ENCODE data around the gene TMEM18. TPM values are rescaled to one million over a fixed set of nuclear protein-coding genes. Genes with fewer than 3 reads are reported as not detected.

Gene TMEM18
- total RNA-seq, 1 donor from 2014 or later: 50.0 TPM

DNA sequence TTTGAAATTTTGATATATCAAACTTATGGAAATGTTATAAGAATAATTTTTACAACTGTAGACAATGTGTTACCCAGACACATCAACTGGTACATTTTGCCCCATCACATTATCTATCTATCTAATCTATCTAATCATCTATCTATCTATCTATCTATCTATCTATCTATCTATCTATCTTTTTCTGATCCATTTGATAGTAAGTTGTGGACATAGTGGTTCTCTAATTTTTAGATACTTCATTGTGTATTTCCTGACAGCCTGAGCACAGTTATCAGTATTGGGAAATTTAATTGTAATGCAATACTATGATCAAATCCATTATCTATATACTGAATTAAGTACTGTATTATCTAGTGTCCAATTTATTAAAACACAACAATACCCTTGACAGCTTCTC, 42.0 kb upstream of the TMEM18 start:
- Histone ChIP-seq H3K4me2 (no peak overlapping the region), H3K9ac (no peak overlapping the region), H3K9me3 (ENCODE audit: low read depth) (no peaks in the 10 kb centered on the region), H3F3A (ENCODE audit: low read depth) (no peaks in the 10 kb centered on the region), H3K27ac (no peak overlapping the region), H3K36me3 (no peaks in the 10 kb centered on the region), H2AFZ (replicated peaks) (no peak overlapping the region), H3K27me3 (no peaks in the 10 kb centered on the region), H4K20me1 (ENCODE audit: low read depth) (no peaks in the 10 kb centered on the region), H3K79me2 (ENCODE audit: low read depth) (no peaks in the 10 kb centered on the region), H3K4me1 (no peaks in the 10 kb centered on the region), H3K4me3 (no peak overlapping the region)
- H3K4me1 Mint-ChIP-seq: peaks cover 10% of the 10 kb centered on the region
- H3K36me3 Mint-ChIP-seq: no peaks in the 10 kb centered on the region
- TF ChIP-seq EZH2phosphoT487 (IDR thresholded peaks at IDR 0.05) (no peak), EZH2 (IDR thresholded peaks at IDR 0.05) (no peak)
- TF ChIP-seq, protein P1, sequence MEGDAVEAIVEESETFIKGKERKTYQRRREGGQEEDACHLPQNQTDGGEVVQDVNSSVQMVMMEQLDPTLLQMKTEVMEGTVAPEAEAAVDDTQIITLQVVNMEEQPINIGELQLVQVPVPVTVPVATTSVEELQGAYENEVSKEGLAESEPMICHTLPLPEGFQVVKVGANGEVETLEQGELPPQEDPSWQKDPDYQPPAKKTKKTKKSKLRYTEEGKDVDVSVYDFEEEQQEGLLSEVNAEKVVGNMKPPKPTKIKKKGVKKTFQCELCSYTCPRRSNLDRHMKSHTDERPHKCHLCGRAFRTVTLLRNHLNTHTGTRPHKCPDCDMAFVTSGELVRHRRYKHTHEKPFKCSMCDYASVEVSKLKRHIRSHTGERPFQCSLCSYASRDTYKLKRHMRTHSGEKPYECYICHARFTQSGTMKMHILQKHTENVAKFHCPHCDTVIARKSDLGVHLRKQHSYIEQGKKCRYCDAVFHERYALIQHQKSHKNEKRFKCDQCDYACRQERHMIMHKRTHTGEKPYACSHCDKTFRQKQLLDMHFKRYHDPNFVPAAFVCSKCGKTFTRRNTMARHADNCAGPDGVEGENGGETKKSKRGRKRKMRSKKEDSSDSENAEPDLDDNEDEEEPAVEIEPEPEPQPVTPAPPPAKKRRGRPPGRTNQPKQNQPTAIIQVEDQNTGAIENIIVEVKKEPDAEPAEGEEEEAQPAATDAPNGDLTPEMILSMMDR (IDR thresholded peaks at IDR 0.05): no peak
- H3K9me3 Mint-ChIP-seq: no peaks in the 10 kb centered on the region
- H3K27ac Mint-ChIP-seq: no peak overlapping the region
- DNase-seq (ENCODE audit: low spot score): no peak
- H3K4me3 Mint-ChIP-seq: no peak overlapping the region
- peaks cover 2% of the 10 kb centered on the region for H3K27me3 Mint-ChIP-seq (ENCODE audit: insufficient read depth, low read depth)

DNA sequence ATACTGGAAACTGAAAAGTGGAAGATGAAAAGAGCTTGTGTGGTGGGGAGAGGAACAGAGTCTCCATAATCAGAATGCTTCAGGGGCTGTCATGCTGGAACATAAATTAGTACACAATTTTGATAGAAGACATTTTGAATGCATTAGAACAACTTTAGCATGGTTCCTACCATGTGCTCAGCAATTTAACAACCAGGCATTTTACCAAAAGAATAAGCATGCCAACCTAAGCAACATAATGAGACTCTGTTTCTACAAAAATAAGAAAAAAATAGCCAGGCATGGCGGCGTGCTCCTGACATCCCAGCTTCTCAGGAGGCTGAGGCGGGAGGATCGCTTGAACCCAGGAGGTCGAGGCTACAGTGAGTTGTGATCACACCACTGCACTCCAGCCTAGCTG, 40.5 kb upstream of the TMEM18 start:
- H3K79me2 ChIP-seq (ENCODE audit: low read depth): no peaks in the 10 kb centered on the region
- no peaks in the 10 kb centered on the region for H3K27me3 ChIP-seq
- H3K4me3 Mint-ChIP-seq: no peak overlapping the region
- no peaks in the 10 kb centered on the region for H3K9me3 ChIP-seq (ENCODE audit: low read depth)
- no peaks in the 10 kb centered on the region for H3K36me3 ChIP-seq
- H3K27ac ChIP-seq: no peak overlapping the region
- H2AFZ ChIP-seq (replicated peaks): no peak overlapping the region
- H4K20me1 ChIP-seq (ENCODE audit: low read depth): no peaks in the 10 kb centered on the region
- no peak overlapping the region for H3K9ac ChIP-seq
- H3K4me1 ChIP-seq: no peaks in the 10 kb centered on the region
- TF ChIP-seq EZH2 (IDR thresholded peaks at IDR 0.05): no peak
- TF ChIP-seq EZH2phosphoT487 (IDR thresholded peaks at IDR 0.05): no peak
- TF ChIP-seq, protein P1 (IDR thresholded peaks at IDR 0.05): no peak
- no peaks in the 10 kb centered on the region for H3K9me3 Mint-ChIP-seq
- H3K4me3 ChIP-seq: no peak overlapping the region
- H3K36me3 Mint-ChIP-seq: no peaks in the 10 kb centered on the region
- DNase-seq (ENCODE audit: low spot score): no peak
- peaks cover 10% of the 10 kb centered on the region for H3K4me1 Mint-ChIP-seq
- no peak overlapping the region for H3K4me2 ChIP-seq
- H3K27me3 Mint-ChIP-seq (ENCODE audit: insufficient read depth, low read depth): peaks cover 2% of the 10 kb centered on the region
- no peaks in the 10 kb centered on the region for H3F3A ChIP-seq (ENCODE audit: low read depth)
- no peak overlapping the region for H3K27ac Mint-ChIP-seq

DNA sequence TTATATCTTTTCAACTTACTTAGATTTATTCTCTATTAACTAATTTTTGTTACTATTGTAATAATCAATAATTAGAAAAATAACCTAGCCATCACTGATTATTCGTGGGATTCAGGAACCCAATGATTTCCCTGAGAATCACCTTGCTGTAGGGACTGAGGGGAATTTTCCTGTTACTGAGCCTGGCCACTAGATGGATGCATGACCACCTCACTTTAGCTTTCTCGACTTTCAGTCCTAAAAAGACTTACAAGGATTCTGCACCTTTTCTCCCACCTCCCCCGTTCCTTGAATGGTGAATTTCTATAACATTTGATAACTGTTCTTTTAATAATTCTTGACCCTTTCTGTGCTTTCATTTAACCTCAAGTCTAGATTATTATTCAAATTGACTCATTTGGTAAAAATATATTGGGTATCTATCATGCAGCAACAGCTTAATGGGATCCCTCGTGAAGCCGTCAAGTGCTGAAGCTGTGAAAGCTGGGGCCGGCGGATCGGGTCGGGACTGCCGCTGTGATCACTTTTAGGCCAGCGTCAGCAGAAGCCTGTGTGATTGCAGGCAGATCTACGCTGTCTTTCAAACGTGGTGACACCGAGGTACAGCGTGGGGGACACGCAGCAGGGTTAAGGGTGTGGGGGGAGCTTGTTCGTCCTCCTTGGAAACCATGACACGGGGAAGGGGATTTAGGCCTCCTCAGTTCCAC, 38.8 kb upstream of the TMEM18 start:
- Histone ChIP-seq H3K9me3 (ENCODE audit: low read depth) (no peaks in the 10 kb centered on the region), H3K4me3 (no peak overlapping the region), H2AFZ (replicated peaks) (no peak overlapping the region), H3F3A (ENCODE audit: low read depth) (no peaks in the 10 kb centered on the region), H3K4me1 (no peaks in the 10 kb centered on the region), H3K79me2 (ENCODE audit: low read depth) (no peaks in the 10 kb centered on the region), H3K4me2 (no peak overlapping the region), H3K27me3 (no peaks in the 10 kb centered on the region), H3K27ac (no peak overlapping the region), H3K36me3 (no peaks in the 10 kb centered on the region), H4K20me1 (ENCODE audit: low read depth) (no peaks in the 10 kb centered on the region), H3K9ac (no peak overlapping the region)
- Mint-ChIP-seq H3K4me3 (no peak overlapping the region), H3K9me3 (no peaks in the 10 kb centered on the region), H3K4me1 (peaks cover 10% of the 10 kb centered on the region), H3K27ac (no peak overlapping the region), H3K36me3 (no peaks in the 10 kb centered on the region), H3K27me3 (ENCODE audit: insufficient read depth, low read depth) (peaks cover 2% of the 10 kb centered on the region)
- DNase-seq (ENCODE audit: low spot score): peak; percentile 62
- TF ChIP-seq EZH2 (IDR thresholded peaks at IDR 0.05): no peak
- TF ChIP-seq, protein P1 (IDR thresholded peaks at IDR 0.05): peak; percentile 67
- no peak for TF ChIP-seq EZH2phosphoT487 (IDR thresholded peaks at IDR 0.05)

Measured in neural progenitor cell (in vitro differentiated cells).